ENCODE measurements around the gene CAV3. TPM values are rescaled to one million over a fixed set of nuclear protein-coding genes. Genes with fewer than 3 reads are reported as not detected.

The CAV3 gene
- total RNA-seq, 1 donor from 2014 or later: 0.32 TPM

DNA sequence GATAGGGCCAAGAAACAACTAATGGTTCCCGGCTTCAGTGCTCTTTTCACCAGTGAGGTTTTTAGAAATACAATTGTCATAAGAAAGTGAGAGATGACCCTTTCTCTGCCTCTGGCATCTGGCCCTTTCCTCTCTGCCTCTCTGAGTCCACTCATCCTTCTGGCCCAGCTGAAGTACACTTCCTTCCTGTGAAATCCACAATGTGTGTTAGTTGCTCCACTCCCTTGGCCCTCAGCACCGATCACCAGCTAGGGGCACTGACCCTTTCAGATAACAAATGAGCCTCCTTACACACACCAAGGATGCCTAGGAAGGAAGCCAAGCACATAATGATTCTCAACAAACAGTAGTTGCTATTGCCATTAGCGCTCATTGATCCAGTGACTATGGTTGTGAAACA is 2.9 kb upstream of the CAV3 start:
- TF ChIP-seq, protein P1, sequence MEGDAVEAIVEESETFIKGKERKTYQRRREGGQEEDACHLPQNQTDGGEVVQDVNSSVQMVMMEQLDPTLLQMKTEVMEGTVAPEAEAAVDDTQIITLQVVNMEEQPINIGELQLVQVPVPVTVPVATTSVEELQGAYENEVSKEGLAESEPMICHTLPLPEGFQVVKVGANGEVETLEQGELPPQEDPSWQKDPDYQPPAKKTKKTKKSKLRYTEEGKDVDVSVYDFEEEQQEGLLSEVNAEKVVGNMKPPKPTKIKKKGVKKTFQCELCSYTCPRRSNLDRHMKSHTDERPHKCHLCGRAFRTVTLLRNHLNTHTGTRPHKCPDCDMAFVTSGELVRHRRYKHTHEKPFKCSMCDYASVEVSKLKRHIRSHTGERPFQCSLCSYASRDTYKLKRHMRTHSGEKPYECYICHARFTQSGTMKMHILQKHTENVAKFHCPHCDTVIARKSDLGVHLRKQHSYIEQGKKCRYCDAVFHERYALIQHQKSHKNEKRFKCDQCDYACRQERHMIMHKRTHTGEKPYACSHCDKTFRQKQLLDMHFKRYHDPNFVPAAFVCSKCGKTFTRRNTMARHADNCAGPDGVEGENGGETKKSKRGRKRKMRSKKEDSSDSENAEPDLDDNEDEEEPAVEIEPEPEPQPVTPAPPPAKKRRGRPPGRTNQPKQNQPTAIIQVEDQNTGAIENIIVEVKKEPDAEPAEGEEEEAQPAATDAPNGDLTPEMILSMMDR (IDR thresholded peaks at IDR 0.05): no peak
- intact Hi-C loops (cut with DNase I): no loop called here
- Histone ChIP-seq H3K27me3 (no peaks in the 10 kb centered on the region), H3K27ac (no peak overlapping the region), H3K9me3 (no peaks in the 10 kb centered on the region), H3K4me3 (no peak overlapping the region), H3K4me1 (no peaks in the 10 kb centered on the region), H3K36me3 (no peaks in the 10 kb centered on the region)
- DNase-seq (no peak), ATAC-seq (peak; percentile 16)

DNA sequence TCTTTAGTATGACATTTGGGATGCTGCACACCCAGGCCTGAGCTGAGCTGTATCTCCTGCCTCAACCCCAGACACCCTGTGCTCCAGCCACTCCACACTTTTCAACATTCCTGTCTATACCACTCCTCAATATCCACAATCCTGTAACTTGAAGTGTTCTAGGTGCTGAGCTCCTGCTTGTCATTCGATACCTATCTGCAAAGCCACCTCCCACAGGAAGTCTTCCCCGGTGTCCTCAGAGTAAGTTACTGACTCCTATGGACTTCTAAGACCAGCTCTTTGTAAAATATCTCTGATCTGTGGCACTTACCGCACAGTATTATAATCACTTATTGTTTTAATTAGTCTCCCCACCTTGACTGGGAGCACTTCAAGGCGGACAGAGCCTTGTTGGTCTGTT is 1.2 kb upstream of the CAV3 start:
- Histone ChIP-seq H3K9me3 (no peaks in the 10 kb centered on the region), H3K27me3 (no peaks in the 10 kb centered on the region), H3K4me1 (no peaks in the 10 kb centered on the region), H3K36me3 (no peaks in the 10 kb centered on the region), H3K4me3 (no peak overlapping the region), H3K27ac (no peak overlapping the region)
- ATAC-seq: no peak
- DNase-seq: no peak
- TF ChIP-seq, protein P1 (IDR thresholded peaks at IDR 0.05): no peak
- intact Hi-C loops (cut with DNase I): no loop called here

DNA sequence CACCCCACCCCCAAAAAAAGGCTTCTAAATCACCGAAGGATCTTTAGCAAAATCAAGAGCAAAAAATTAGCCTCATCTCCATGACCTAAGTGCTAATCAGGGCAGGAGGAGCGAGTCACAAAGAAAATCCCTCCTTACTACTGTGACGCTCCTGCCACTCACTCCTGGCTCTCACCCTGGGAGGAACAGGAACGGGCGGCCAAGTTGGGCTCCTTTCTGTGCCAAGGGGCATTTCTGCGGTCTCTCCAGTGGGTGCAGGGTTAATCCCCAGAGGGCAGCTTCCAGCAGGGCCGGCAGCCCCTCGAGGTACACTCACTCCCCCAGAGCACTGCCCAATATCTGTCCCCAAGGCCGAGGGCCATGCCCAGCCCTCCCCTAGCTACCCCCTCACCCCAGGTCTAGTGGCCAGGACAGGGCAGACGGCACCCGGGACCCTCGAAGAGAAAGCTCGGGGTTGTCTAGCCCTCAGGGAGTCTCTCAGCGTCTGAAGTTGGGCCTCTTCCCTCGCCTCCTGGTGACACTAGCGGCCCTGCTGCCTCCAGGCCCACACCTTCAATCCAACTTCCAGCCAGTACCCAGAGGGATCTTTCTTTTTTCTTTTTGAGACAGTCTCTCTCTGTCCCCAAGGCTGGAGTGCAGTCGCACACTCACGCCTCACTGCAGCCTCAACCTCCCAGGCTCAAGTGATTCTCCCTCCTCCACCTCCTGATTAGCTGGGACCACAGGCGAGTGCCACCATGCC is 706 bp downstream of the CAV3 start:
- Histone ChIP-seq H3K4me1 (no peaks in the 10 kb centered on the region), H3K36me3 (no peaks in the 10 kb centered on the region), H3K4me3 (no peak overlapping the region), H3K27ac (no peak overlapping the region), H3K27me3 (no peaks in the 10 kb centered on the region), H3K9me3 (no peaks in the 10 kb centered on the region)
- ATAC-seq: no peak
- TF ChIP-seq, protein P1 (IDR thresholded peaks at IDR 0.05): no peak
- intact Hi-C loops (cut with DNase I): no loop called here
- DNase-seq: no peak

DNA sequence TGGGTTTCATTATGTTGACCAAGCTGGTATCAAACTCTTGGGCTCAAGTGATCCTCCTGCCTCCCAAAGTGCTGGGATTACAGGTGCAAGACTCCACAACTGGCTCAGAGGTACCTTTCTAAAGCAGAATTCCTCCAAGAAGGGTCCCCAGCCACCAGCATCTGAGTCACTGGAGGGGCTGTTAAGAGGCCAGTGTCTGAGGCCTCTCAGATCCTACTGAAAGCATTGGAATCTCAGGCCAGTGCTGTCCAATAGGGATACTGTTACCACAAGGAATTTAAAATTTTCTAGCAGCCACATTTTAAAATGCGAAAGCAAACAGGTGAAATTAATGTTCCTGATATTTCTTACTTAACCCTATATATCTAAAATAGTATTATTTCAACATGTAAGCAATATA is 1.3 kb downstream of the CAV3 start:
- intact Hi-C loops (cut with DNase I): no loop called here
- TF ChIP-seq, protein P1 (IDR thresholded peaks at IDR 0.05): no peak

DNA sequence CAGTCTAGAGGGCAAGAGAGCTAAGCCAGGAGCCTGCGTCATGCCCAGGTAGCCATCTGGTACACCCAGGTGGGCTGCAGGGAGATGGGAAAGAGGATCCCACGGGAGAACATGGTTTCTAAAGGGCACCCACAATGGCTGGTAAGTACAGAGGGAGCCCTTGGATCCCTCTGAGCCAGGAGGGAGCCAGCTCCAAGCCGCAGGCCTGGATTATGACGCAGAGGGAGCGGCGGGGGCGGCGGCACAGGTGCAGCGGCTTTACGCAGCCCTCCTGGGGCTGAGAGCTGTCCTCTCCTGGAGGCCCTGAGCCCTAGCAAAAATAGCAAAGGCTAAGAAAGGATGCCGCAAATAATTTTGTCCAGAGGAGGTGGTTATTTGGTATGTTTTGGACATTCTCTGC is 2.8 kb downstream of the CAV3 start:
- H3K27ac ChIP-seq: no peak overlapping the region
- no peaks in the 10 kb centered on the region for H3K27me3 ChIP-seq
- H3K36me3 ChIP-seq: no peaks in the 10 kb centered on the region
- ATAC-seq (no peak), DNase-seq (no peak)
- H3K4me3 ChIP-seq: no peak overlapping the region
- intact Hi-C loops (cut with DNase I): no loop called here
- no peaks in the 10 kb centered on the region for H3K9me3 ChIP-seq
- TF ChIP-seq, protein P1 (IDR thresholded peaks at IDR 0.05): no peak
- no peaks in the 10 kb centered on the region for H3K4me1 ChIP-seq

More for the DNA sequence above, 1.3 kb downstream of the CAV3 start:
- no peak for DNase-seq
- no peaks in the 10 kb centered on the region for H3K4me1 ChIP-seq
- ATAC-seq: no peak
- no peak overlapping the region for H3K27ac ChIP-seq
- no peak overlapping the region for H3K4me3 ChIP-seq
- no peaks in the 10 kb centered on the region for H3K9me3 ChIP-seq
- H3K27me3 ChIP-seq: no peaks in the 10 kb centered on the region
- H3K36me3 ChIP-seq: no peaks in the 10 kb centered on the region

DNA sequence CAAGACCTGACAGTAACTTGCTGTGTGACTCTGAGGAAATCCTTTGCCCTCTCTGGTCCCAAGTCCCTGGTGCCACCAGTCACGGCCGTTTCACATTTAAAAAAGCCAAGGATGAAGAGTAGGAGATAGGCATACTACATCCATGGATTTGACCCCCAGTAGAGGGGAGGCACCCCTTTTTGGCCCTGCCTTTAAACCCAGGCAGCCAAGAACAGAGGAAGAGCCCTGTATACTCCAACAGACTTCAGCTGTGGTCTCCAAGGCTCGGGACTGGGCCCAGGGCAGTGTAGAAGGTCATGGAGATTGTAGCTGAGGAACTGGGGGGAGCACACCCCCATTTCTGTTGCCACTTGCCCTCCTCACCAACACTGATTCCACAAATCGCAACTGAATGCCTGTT is 3.7 kb downstream of the CAV3 start:
- Histone ChIP-seq H3K4me1 (no peaks in the 10 kb centered on the region), H3K27ac (no peak overlapping the region), H3K27me3 (no peaks in the 10 kb centered on the region), H3K4me3 (no peak overlapping the region), H3K9me3 (no peaks in the 10 kb centered on the region), H3K36me3 (no peaks in the 10 kb centered on the region)
- intact Hi-C loops (cut with DNase I): no loop called here
- DNase-seq (no peak), ATAC-seq (no peak)
- TF ChIP-seq, protein P1 (IDR thresholded peaks at IDR 0.05): no peak
